ENCODE results near the gene IFRD2. TPM values are rescaled to one million over a fixed set of nuclear protein-coding genes. Genes with fewer than 3 reads are reported as not detected.

IFRD2 gene
- total and polyA plus RNA-seq, 2 of the 8 experiments (the other 6 are each of a cell fraction or from before 2014, with no cell fraction given), result 76.7 to 88.8 TPM

DNA sequence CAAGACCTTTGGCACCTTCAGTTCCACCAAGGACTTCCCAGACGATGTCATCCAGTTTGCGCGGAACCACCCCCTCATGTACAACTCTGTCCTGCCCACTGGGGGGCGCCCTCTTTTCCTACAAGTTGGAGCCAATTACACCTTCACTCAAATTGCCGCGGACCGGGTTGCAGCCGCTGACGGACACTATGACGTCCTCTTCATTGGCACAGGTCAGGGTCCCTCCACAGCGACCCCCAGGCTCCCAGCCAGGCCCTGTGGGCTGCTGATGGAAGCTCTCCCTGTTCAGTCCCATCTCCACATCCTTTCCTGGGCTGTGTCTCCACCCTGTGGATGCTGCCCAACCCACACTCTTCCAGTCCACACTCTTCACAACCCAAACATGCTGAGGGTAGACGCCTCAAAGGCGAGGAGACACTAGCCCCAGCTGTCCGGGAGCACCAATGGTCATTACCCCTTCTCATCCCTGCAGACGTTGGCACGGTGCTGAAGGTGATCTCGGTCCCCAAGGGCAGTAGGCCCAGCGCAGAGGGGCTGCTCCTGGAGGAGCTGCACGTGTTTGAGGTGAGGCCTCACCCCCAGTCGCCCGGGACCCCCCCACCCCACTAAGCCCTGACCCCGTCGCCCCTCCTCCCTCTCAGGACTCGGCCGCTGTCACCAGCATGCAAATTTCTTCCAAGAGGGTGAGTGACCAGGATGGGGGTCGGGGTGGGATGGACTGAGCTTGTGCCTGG lies 17.7 kb downstream of the IFRD2 start:
- H2BK120ac ChIP-seq (replicated peaks; ENCODE audit: low read depth, low read length), result no peak overlapping the region
- H3K79me2 ChIP-seq (ENCODE audit: control insufficient read depth in 1 of 2, insufficient read depth in 2 of 2, low read length in 2 of 2), result no peaks in the 10 kb centered on the region
- no peak overlapping the region for H3K14ac ChIP-seq (ENCODE audit: insufficient read length)
- no peak overlapping the region for H2AFZ ChIP-seq (ENCODE audit: low read length)
- ChIA-PET CTCF (ENCODE audit: partially characterized antibody) (interaction anchor here (0.6 to 53.5 kb wide), 24 partner anchors 9 to 484 kb away, joined by 3 to 2149 read pairs (median 4); partner anchors contain the start of genes GNAI2, GNAT1, HYAL2 and IFRD2), POLR2A (ENCODE audit: partially characterized antibody) (interaction anchor here (0.6 to 9.6 kb wide), 14 partner anchors 8 to 747 kb away, joined by 3 to 122 read pairs (median 4); partner anchors contain the start of gene IFRD2)
- H4K8ac ChIP-seq (ENCODE audit: extremely low read depth, insufficient read depth, low read length), result no peak overlapping the region
- no peak overlapping the region for H3K56ac ChIP-seq (replicated peaks; ENCODE audit: insufficient read length, low read depth, low read length)
- no peak overlapping the region for H3K23ac ChIP-seq (ENCODE audit: insufficient read length)
- no peak overlapping the region for H2BK20ac ChIP-seq (ENCODE audit: low read length)
- H3K79me1 ChIP-seq (ENCODE audit: low read depth, low read length), result no peaks in the 10 kb centered on the region
- peak overlapping the region in 2 of 4 experiments; percentile 32 to 61; a peak in 3 of 8 replicates for H3K4me3 ChIP-seq (ENCODE audit: extremely low read depth in 1 of 4, insufficient read depth in 2 of 4, low read depth in 3 of 4, low read length in 4 of 4)
- no peak overlapping the region; the same call in 1 of the 2 replicates for H2BK15ac ChIP-seq (ENCODE audit: low read length)
- no peak overlapping the region for H2AK5ac ChIP-seq (ENCODE audit: low read depth, low read length)
- peaks cover 2% of the 10 kb centered on the region; the same call in 1 of the 2 replicates for H3K23me2 ChIP-seq (ENCODE audit: low read depth, low read length)
- WGBS, 2 experiments (ENCODE audit: extremely low coverage in 1 of 2, insufficient coverage in 1 of 2, insufficient read length in 1 of 2, insufficient replicate concordance in 2 of 2, low coverage in 1 of 2, low lambda C conversion rate in 2 of 2, missing lambda C conversion rate in 1 of 2), result 29% methylated on average over 20 of the region's 26 CpGs; no CpG with 5 or more reads in 1 of the 2 experiments
- H3K36me3 ChIP-seq (ENCODE audit: control insufficient read depth in 2 of 4, insufficient read depth in 4 of 4, low read length in 3 of 4), result no peaks in the 10 kb centered on the region
- H3K4me2 ChIP-seq (ENCODE audit: insufficient read depth in 1 of 2, low read depth in 2 of 2, low read length in 2 of 2), result peak overlapping the region; percentile 53 to 86
- peak overlapping the region; percentile 44 for H3K4ac ChIP-seq (replicated peaks; ENCODE audit: insufficient read length, low read depth, low read length)
- H2BK12ac ChIP-seq (ENCODE audit: low read depth, low read length), result 0 out of 2 replicates have a peak overlapping the region, but pooled peaks have one; percentile 81
- H3K9me3 ChIP-seq (ENCODE audit: insufficient read depth in 2 of 2, low read depth in 1 of 2, low read length in 1 of 2), result no peaks in the 10 kb centered on the region; a peak in 1 of 4 replicates
- H4K20me1 ChIP-seq (replicated peaks in 1 of 2; ENCODE audit: control insufficient read depth in 1 of 2, insufficient read depth in 2 of 2, low read length in 2 of 2), result no peaks in the 10 kb centered on the region
- peaks cover 27 to 54% (median 43%) of the 10 kb centered on the region in 4 experiments for H3K27me3 ChIP-seq (replicated peaks in 1 of 4; ENCODE audit: control insufficient read depth in 3 of 4, extremely low read depth in 1 of 4, insufficient read depth in 3 of 4, low read length in 3 of 4)
- peak; percentile 88 for FAIRE-seq
- H3K9ac ChIP-seq (replicated peaks in 1 of 4; ENCODE audit: extremely low read depth in 1 of 4, low read depth in 3 of 4, low read length in 3 of 4), result no peak overlapping the region; a peak in 1 of 7 replicates
- H4K5ac ChIP-seq (ENCODE audit: insufficient read length, low read depth, low read length), result no peak overlapping the region
- H4K91ac ChIP-seq (replicated peaks; ENCODE audit: insufficient read length, low read length), result peak overlapping the region; percentile 90
- peak in 1 of 2 experiments; percentile 94 for DNase-seq (ENCODE audit: low read depth in 1 of 2, low spot score in 2 of 2)
- H3K4me1 ChIP-seq (replicated peaks in 1 of 4; ENCODE audit: control insufficient read depth in 3 of 4, insufficient read depth in 4 of 4, low read length in 3 of 4), result peaks cover 0 to 13% (median 12%) of the 10 kb centered on the region in 4 experiments; a peak in 5 of 7 replicates
- no peak overlapping the region for H2BK5ac ChIP-seq (ENCODE audit: low read depth, low read length)
- no peak overlapping the region for H3K27ac ChIP-seq (ENCODE audit: low read depth, low read length)
- H3K18ac ChIP-seq (ENCODE audit: extremely low read depth, low read length), result no peak overlapping the region
- TF ChIP-seq RAD21 (IDR thresholded peaks at IDR 0.05 in 1 of 2, conservative IDR thresholded peaks at IDR 0.05 in 1 of 2; ENCODE audit: low read depth in 2 of 2, low read length in 2 of 2), result peak; percentile 37 to 57
- peak; percentile 82 for TF ChIP-seq CREB1 (IDR thresholded peaks at IDR 0.05)
- TF ChIP-seq, protein P1, sequence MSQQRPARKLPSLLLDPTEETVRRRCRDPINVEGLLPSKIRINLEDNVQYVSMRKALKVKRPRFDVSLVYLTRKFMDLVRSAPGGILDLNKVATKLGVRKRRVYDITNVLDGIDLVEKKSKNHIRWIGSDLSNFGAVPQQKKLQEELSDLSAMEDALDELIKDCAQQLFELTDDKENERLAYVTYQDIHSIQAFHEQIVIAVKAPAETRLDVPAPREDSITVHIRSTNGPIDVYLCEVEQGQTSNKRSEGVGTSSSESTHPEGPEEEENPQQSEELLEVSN (IDR thresholded peaks at IDR 0.05), result peak; percentile 58
- TF ChIP-seq CEBPB (IDR thresholded peaks at IDR 0.05; ENCODE audit: low read depth, low read length), result no peak
- TF ChIP-seq EGR1 (IDR thresholded peaks at IDR 0.05; ENCODE audit: borderline replicate concordance, low read depth, low read length), result peak; percentile 75
- TF ChIP-seq RXRA (IDR thresholded peaks at IDR 0.05; ENCODE audit: insufficient read depth, low read depth, low read length), result no peak
- 0 out of 4 replicates have a peak, but pooled peaks of 1 of the 2 experiments have one; percentile 14 for TF ChIP-seq HDAC2 (IDR thresholded peaks at IDR 0.05; ENCODE audit: borderline replicate concordance in 1 of 2, low read depth in 2 of 2, low read length in 2 of 2)

Measured in H1 (cell line).